Thyroid gland (tissue), 4 donors: Measurements from ENCODE around the gene CLDN22.

Source experiments
- POLR2A ChIP-seq, 2 donors: fragments of 450-650 bp; IDR thresholded peaks; one replicate each; pipeline ENCODE4 v1.6.1; 2017; ENCODE audit warnings: antibody characterized with exemption in 2 of 2, mild to moderate bottlenecking in 2 of 2, moderate library complexity in 1 of 2
- TF ChIP-seq, protein P1 (sequence below), 6 experiments: fragments of 200-600 bp in 3 of 6; fragments of 450-650 bp in 3 of 6; sonication (generic) in 3 of 6; IDR thresholded peaks; one replicate each; pipeline ENCODE4 v1.5.1; 2016 to 2019; ENCODE audit warnings: antibody characterized with exemption in 6 of 6, mild to moderate bottlenecking in 2 of 6, inconsistent platforms in 1 of 6, moderate library complexity in 1 of 6

- no peak for TF ChIP-seq POLR2A (IDR thresholded peaks at IDR 0.05)
- TF ChIP-seq, protein P1, sequence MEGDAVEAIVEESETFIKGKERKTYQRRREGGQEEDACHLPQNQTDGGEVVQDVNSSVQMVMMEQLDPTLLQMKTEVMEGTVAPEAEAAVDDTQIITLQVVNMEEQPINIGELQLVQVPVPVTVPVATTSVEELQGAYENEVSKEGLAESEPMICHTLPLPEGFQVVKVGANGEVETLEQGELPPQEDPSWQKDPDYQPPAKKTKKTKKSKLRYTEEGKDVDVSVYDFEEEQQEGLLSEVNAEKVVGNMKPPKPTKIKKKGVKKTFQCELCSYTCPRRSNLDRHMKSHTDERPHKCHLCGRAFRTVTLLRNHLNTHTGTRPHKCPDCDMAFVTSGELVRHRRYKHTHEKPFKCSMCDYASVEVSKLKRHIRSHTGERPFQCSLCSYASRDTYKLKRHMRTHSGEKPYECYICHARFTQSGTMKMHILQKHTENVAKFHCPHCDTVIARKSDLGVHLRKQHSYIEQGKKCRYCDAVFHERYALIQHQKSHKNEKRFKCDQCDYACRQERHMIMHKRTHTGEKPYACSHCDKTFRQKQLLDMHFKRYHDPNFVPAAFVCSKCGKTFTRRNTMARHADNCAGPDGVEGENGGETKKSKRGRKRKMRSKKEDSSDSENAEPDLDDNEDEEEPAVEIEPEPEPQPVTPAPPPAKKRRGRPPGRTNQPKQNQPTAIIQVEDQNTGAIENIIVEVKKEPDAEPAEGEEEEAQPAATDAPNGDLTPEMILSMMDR (IDR thresholded peaks at IDR 0.05): no peak
These were observed 1.0 kb upstream of the CLDN22 start for GRCh38 chr4:183321079-183321478.
